ENCODE measurements around the gene CLMP. TPM values are rescaled to one million over a fixed set of nuclear protein-coding genes. Genes with fewer than 3 reads are reported as not detected.
A peak's percentile ranks its signal among the peaks of the same experiment; 100 is the strongest.

CLMP gene
- total and polyA plus RNA-seq, 4 donors, result 0.12 to 1.3 (median 0.35) TPM

DNA sequence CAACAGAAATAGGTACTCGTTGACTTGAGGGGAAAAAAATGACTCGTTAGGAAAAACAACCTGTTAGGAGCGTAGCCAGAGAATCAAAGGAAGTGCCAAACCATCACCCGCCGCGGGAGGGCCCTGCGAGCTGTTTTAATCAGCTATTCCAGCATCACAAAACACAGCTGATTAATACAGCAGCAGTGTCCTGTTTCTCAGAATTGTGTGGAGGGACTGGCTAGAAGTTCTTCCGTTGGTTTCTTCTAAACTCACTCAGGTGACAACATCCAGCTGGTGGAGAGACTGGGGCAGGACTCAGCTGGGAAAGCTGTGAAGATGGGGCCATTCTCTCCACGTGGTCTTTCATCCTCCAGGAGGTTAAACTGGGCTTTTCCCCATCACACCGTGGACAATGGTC is 161.2 kb downstream of the CLMP start:
- 57% methylated on average over 10 of the region's 10 CpGs for WGBS
- Histone ChIP-seq H3K27ac (ENCODE audit: low read depth in 1 of 2, low read length in 2 of 2) (no peak overlapping the region), H3K4me3 (ENCODE audit: low read depth in 1 of 3, low read length in 3 of 3) (no peak overlapping the region), H3K9ac (ENCODE audit: low read depth in 1 of 2, low read length in 2 of 2) (no peak overlapping the region), H3K36me3 (ENCODE audit: control insufficient read depth in 4 of 4, insufficient read depth in 3 of 4, low read depth in 1 of 4, low read length in 3 of 4) (no peaks in the 10 kb centered on the region), H3K9me3 (ENCODE audit: control insufficient read depth in 4 of 4, low read length in 3 of 4) (no peaks in the 10 kb centered on the region), H3K27me3 (ENCODE audit: control insufficient read depth in 4 of 4, insufficient read depth in 4 of 4, low read length in 3 of 4) (no peaks in the 10 kb centered on the region), H3K4me1 (ENCODE audit: control insufficient read depth in 4 of 4, insufficient read depth in 4 of 4, low read length in 3 of 4) (no peaks in the 10 kb centered on the region)
- DNase-seq (ENCODE audit: low spot score), result no peak
- TF ChIP-seq YY1 (IDR thresholded peaks at IDR 0.05) (no peak), JUND (IDR thresholded peaks at IDR 0.05) (no peak), GABPA (IDR thresholded peaks at IDR 0.05 in 1 of 2, conservative IDR thresholded peaks at IDR 0.05 in 1 of 2) (no peak), EGR1 (IDR thresholded peaks at IDR 0.05; ENCODE audit: low read depth in 2 of 2) (no peak), RXRA (IDR thresholded peaks at IDR 0.05) (no peak), FOXA2 (IDR thresholded peaks at IDR 0.05) (no peak), HNF4A (conservative IDR thresholded peaks at IDR 0.05) (no peak), FOXA1 (IDR thresholded peaks at IDR 0.05) (no peak)
- TF ChIP-seq, protein P1, sequence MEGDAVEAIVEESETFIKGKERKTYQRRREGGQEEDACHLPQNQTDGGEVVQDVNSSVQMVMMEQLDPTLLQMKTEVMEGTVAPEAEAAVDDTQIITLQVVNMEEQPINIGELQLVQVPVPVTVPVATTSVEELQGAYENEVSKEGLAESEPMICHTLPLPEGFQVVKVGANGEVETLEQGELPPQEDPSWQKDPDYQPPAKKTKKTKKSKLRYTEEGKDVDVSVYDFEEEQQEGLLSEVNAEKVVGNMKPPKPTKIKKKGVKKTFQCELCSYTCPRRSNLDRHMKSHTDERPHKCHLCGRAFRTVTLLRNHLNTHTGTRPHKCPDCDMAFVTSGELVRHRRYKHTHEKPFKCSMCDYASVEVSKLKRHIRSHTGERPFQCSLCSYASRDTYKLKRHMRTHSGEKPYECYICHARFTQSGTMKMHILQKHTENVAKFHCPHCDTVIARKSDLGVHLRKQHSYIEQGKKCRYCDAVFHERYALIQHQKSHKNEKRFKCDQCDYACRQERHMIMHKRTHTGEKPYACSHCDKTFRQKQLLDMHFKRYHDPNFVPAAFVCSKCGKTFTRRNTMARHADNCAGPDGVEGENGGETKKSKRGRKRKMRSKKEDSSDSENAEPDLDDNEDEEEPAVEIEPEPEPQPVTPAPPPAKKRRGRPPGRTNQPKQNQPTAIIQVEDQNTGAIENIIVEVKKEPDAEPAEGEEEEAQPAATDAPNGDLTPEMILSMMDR (IDR thresholded peaks at IDR 0.05; ENCODE audit: low read depth, low read length, missing input control), result no peak
- TF ChIP-seq, protein P2, sequence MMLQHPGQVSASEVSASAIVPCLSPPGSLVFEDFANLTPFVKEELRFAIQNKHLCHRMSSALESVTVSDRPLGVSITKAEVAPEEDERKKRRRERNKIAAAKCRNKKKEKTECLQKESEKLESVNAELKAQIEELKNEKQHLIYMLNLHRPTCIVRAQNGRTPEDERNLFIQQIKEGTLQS (IDR thresholded peaks at IDR 0.05), result no peak
- TF ChIP-seq, protein P3, sequence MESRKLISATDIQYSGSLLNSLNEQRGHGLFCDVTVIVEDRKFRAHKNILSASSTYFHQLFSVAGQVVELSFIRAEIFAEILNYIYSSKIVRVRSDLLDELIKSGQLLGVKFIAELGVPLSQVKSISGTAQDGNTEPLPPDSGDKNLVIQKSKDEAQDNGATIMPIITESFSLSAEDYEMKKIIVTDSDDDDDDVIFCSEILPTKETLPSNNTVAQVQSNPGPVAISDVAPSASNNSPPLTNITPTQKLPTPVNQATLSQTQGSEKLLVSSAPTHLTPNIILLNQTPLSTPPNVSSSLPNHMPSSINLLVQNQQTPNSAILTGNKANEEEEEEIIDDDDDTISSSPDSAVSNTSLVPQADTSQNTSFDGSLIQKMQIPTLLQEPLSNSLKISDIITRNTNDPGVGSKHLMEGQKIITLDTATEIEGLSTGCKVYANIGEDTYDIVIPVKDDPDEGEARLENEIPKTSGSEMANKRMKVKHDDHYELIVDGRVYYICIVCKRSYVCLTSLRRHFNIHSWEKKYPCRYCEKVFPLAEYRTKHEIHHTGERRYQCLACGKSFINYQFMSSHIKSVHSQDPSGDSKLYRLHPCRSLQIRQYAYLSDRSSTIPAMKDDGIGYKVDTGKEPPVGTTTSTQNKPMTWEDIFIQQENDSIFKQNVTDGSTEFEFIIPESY (IDR thresholded peaks at IDR 0.05), result no peak

DNA sequence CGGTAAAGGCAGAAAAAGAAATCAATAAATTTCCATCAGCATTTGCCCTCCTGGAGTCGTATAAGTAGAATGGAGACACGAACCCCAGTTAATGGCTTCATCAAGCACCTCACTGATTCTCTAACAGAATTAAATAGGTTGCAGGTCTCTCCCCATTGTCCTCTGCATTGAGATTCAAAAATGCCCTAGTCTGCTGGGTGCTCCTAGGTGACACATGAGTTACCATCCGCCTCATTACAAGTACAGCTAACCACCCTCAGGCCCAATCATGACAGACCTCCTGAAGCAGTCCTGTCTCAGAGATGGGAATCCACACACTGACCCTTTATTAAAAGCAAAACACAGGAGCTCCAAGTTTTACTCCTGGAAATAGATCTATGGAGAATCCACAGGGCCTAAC is 164.5 kb downstream of the CLMP start:
- Histone ChIP-seq H3K27me3 (ENCODE audit: control insufficient read depth in 4 of 4, insufficient read depth in 4 of 4, low read length in 3 of 4) (no peaks in the 10 kb centered on the region), H3K27ac (ENCODE audit: low read depth in 1 of 2, low read length in 2 of 2) (no peak overlapping the region), H3K9me3 (ENCODE audit: control insufficient read depth in 4 of 4, low read length in 3 of 4) (no peaks in the 10 kb centered on the region), H3K4me3 (ENCODE audit: low read depth in 1 of 3, low read length in 3 of 3) (no peak overlapping the region), H3K9ac (ENCODE audit: low read depth in 1 of 2, low read length in 2 of 2) (no peak overlapping the region), H3K36me3 (ENCODE audit: control insufficient read depth in 4 of 4, insufficient read depth in 3 of 4, low read depth in 1 of 4, low read length in 3 of 4) (no peaks in the 10 kb centered on the region), H3K4me1 (ENCODE audit: control insufficient read depth in 4 of 4, insufficient read depth in 4 of 4, low read length in 3 of 4) (no peaks in the 10 kb centered on the region)
- 69% methylated on average over 4 of the region's 4 CpGs for WGBS
- DNase-seq (ENCODE audit: low spot score), result no peak
- TF ChIP-seq NR2F2 (IDR thresholded peaks at IDR 0.05) (no peak), YY1 (IDR thresholded peaks at IDR 0.05) (no peak), GABPA (IDR thresholded peaks at IDR 0.05 in 1 of 2, conservative IDR thresholded peaks at IDR 0.05 in 1 of 2) (no peak)
- TF ChIP-seq, protein P2 (IDR thresholded peaks at IDR 0.05), result no peak

DNA sequence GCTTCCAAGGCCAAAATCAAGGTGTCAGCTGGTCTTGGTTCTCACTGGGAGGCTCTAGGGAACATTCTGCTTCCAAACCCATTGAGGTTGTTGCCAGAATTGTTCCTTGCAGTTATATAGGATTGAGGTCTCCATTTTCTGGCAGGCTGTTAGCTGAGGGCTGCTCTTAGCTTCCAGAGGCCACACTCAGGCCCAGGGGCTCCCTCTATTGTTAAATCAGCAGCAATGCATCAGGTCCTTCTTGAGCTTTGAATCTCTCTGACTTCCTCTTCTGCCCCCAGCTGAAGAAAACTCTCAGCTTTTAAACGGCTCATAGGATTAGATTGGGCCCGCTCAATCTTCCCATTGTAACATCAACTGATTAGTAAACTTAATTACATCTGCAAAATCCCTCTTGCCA is 174.1 kb downstream of the CLMP start:
- H3K4me1 ChIP-seq (ENCODE audit: control insufficient read depth in 4 of 4, insufficient read depth in 4 of 4, low read length in 3 of 4), result no peaks in the 10 kb centered on the region
- H3K4me3 ChIP-seq (ENCODE audit: low read depth in 1 of 3, low read length in 3 of 3), result no peak overlapping the region
- no peaks in the 10 kb centered on the region for H3K9me3 ChIP-seq (ENCODE audit: control insufficient read depth in 4 of 4, low read length in 3 of 4)
- no peaks in the 10 kb centered on the region for H3K27me3 ChIP-seq (ENCODE audit: control insufficient read depth in 4 of 4, insufficient read depth in 4 of 4, low read length in 3 of 4)
- H3K9ac ChIP-seq (ENCODE audit: low read depth in 1 of 2, low read length in 2 of 2), result no peak overlapping the region
- no peak overlapping the region for H3K27ac ChIP-seq (ENCODE audit: low read depth in 1 of 2, low read length in 2 of 2)
- no peaks in the 10 kb centered on the region for H3K36me3 ChIP-seq (ENCODE audit: control insufficient read depth in 4 of 4, insufficient read depth in 3 of 4, low read depth in 1 of 4, low read length in 3 of 4)
- TF ChIP-seq, protein P1 (IDR thresholded peaks at IDR 0.05; ENCODE audit: low read depth, low read length, missing input control), result peak; percentile 29
- TF ChIP-seq RAD21 (IDR thresholded peaks at IDR 0.05) (peak; percentile 25 to 59), HNF4A (conservative IDR thresholded peaks at IDR 0.05) (no peak)
- WGBS, result 45% methylated on average over 2 of the region's 2 CpGs
- DNase-seq (ENCODE audit: low spot score), result no peak
